ENCODE measurements around the gene NDUFA11. TPM values are rescaled to one million over a fixed set of nuclear protein-coding genes. Genes with fewer than 3 reads are reported as not detected.

The NDUFA11 gene
- total and polyA plus RNA-seq, 9 of the 15 experiments (the other 6 are each of a cell fraction or from before 2014, with no cell fraction given), result 63.3 to 486 (median 274) TPM

DNA sequence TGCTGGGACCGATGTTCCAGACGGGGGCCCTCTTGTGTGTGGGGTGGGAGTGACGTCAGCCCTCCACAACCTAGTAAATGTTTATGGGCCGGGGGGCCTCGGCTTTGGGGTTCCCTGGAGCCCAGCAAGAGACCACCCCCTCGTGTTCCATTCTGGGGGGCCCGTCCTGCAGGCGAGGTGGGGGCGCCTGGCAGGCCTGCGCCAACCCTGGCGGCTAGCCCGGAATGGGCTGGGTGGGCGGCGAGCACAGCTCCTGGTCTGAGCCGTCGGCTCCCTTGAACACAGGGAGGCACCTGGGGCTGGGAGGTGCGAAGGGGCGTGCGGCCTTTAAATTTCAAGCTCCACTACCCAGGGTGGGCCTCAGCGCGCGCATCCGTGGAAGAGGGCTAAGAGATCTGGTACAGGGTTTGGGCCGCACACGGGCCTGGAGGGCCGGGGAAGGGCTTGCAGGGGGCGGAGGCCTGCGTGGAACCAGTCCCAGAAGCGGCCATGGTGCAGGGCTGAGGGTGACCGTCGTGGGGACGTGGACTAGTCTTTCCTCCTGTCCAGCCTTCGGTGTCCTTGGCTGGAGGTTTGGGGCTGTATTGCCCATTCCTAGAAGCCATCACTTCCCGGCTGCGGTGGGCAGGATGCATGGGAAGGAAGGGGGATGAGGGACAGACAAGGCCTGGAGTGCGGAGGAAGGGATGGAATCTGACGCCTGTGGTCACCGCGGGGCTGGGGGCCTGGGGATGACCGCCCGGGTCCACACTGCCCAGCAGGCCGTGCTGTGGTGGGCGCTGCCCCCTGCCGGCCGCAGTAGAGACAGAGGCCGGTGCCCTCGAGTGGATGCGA, 11.4 kb downstream of the NDUFA11 start (continued):
- TF ChIP-seq, protein P1, sequence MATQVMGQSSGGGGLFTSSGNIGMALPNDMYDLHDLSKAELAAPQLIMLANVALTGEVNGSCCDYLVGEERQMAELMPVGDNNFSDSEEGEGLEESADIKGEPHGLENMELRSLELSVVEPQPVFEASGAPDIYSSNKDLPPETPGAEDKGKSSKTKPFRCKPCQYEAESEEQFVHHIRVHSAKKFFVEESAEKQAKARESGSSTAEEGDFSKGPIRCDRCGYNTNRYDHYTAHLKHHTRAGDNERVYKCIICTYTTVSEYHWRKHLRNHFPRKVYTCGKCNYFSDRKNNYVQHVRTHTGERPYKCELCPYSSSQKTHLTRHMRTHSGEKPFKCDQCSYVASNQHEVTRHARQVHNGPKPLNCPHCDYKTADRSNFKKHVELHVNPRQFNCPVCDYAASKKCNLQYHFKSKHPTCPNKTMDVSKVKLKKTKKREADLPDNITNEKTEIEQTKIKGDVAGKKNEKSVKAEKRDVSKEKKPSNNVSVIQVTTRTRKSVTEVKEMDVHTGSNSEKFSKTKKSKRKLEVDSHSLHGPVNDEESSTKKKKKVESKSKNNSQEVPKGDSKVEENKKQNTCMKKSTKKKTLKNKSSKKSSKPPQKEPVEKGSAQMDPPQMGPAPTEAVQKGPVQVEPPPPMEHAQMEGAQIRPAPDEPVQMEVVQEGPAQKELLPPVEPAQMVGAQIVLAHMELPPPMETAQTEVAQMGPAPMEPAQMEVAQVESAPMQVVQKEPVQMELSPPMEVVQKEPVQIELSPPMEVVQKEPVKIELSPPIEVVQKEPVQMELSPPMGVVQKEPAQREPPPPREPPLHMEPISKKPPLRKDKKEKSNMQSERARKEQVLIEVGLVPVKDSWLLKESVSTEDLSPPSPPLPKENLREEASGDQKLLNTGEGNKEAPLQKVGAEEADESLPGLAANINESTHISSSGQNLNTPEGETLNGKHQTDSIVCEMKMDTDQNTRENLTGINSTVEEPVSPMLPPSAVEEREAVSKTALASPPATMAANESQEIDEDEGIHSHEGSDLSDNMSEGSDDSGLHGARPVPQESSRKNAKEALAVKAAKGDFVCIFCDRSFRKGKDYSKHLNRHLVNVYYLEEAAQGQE (IDR thresholded peaks at IDR 0.05; ENCODE audit: borderline replicate concordance), result peak; percentile 73; the same call in 1 of the 2 replicates
- TF ChIP-seq, protein P1 (CRISPR knock-in tag; IDR thresholded peaks at IDR 0.05; ENCODE audit: low read depth), result no peak
- TF ChIP-seq ZNF239 (CRISPR knock-in tag; IDR thresholded peaks at IDR 0.05) (no peak), MYNN (IDR thresholded peaks at IDR 0.05) (peak; percentile 84; the same call in 1 of the 2 replicates), MYNN (CRISPR knock-in tag; IDR thresholded peaks at IDR 0.05) (no peak), ARID2 (IDR thresholded peaks at IDR 0.05) (peak; percentile 32; the same call in 1 of the 2 replicates)

Measured in K562 (cell line).